Measurements from ENCODE around the gene SLIT1.

Gene SLIT1

GRCh38 chr10:97185326-97186058 lies at the start of gene SLIT1:
SLIT1 (minus strand) TSS chr10:97185959; CDS start chr10:97185674, 285 bp downstream.
- TF ChIP-seq CTCF (IDR thresholded peaks at IDR 0.05; ENCODE audit: poor library complexity, severe bottlenecking): no peak
- H3K36me3 ChIP-seq (ENCODE audit: low read depth): no peaks in the 10 kb centered on the region
- peaks cover 44% of the 10 kb centered on the region for H3K27me3 ChIP-seq (ENCODE audit: insufficient read depth, poor library complexity, severe bottlenecking)
- H3K4me1 ChIP-seq (ENCODE audit: insufficient read depth, poor library complexity, severe bottlenecking): no peaks in the 10 kb centered on the region
- H3K9me3 ChIP-seq (ENCODE audit: severe bottlenecking): no peaks in the 10 kb centered on the region
- ATAC-seq (ENCODE audit: low read depth) (peak; percentile 34), DNase-seq (ENCODE audit: low spot score) (no peak)
- H3K27ac ChIP-seq (ENCODE audit: poor library complexity, severe bottlenecking): no peak within 1 kb of the TSS
- H3K4me3 ChIP-seq (ENCODE audit: severe bottlenecking): peak within 1 kb of the TSS; percentile 6

- no peaks in the 10 kb centered on the region for H3K4me1 ChIP-seq (ENCODE audit: insufficient read depth, poor library complexity, severe bottlenecking)
- no peak overlapping the region for H3K27ac ChIP-seq (ENCODE audit: poor library complexity, severe bottlenecking)
- TF ChIP-seq CTCF (IDR thresholded peaks at IDR 0.05; ENCODE audit: poor library complexity, severe bottlenecking): no peak
- ATAC-seq (ENCODE audit: low read depth) (no peak), DNase-seq (ENCODE audit: low spot score) (no peak)
- peaks cover 15% of the 10 kb centered on the region for H3K36me3 ChIP-seq (ENCODE audit: low read depth)
- H3K4me3 ChIP-seq (ENCODE audit: severe bottlenecking): no peak overlapping the region
- H3K27me3 ChIP-seq (ENCODE audit: insufficient read depth, poor library complexity, severe bottlenecking): no peaks in the 10 kb centered on the region
- H3K9me3 ChIP-seq (ENCODE audit: severe bottlenecking): no peaks in the 10 kb centered on the region
Observed at GRCh38 chr10:97235353-97235752, 49.6 kb upstream of the SLIT1 start.

- H3K27ac ChIP-seq (ENCODE audit: poor library complexity, severe bottlenecking): no peak overlapping the region
- no peaks in the 10 kb centered on the region for H3K27me3 ChIP-seq (ENCODE audit: insufficient read depth, poor library complexity, severe bottlenecking)
- no peaks in the 10 kb centered on the region for H3K4me1 ChIP-seq (ENCODE audit: insufficient read depth, poor library complexity, severe bottlenecking)
- H3K36me3 ChIP-seq (ENCODE audit: low read depth): peaks cover 14% of the 10 kb centered on the region
- no peak for DNase-seq (ENCODE audit: low spot score)
- peak; percentile 77 for TF ChIP-seq CTCF (IDR thresholded peaks at IDR 0.05; ENCODE audit: poor library complexity, severe bottlenecking)
- no peak overlapping the region for H3K4me3 ChIP-seq (ENCODE audit: severe bottlenecking)
- no peaks in the 10 kb centered on the region for H3K9me3 ChIP-seq (ENCODE audit: severe bottlenecking)
- no peak for ATAC-seq (ENCODE audit: low read depth)
Observed at GRCh38 chr10:97234400-97234799, 48.6 kb upstream of the SLIT1 start.

GRCh38 chr10:97230146-97230545 lies 44.4 kb upstream of the SLIT1 start:
- Histone ChIP-seq H3K27me3 (ENCODE audit: insufficient read depth, poor library complexity, severe bottlenecking) (no peaks in the 10 kb centered on the region), H3K4me3 (ENCODE audit: severe bottlenecking) (no peak overlapping the region), H3K4me1 (ENCODE audit: insufficient read depth, poor library complexity, severe bottlenecking) (no peaks in the 10 kb centered on the region), H3K9me3 (ENCODE audit: severe bottlenecking) (no peaks in the 10 kb centered on the region), H3K36me3 (ENCODE audit: low read depth) (peaks cover 23% of the 10 kb centered on the region), H3K27ac (ENCODE audit: poor library complexity, severe bottlenecking) (no peak overlapping the region)
- ATAC-seq (ENCODE audit: low read depth) (no peak), DNase-seq (ENCODE audit: low spot score) (no peak)
- TF ChIP-seq CTCF (IDR thresholded peaks at IDR 0.05; ENCODE audit: poor library complexity, severe bottlenecking): no peak

GRCh38 chr10:97229322-97230015 lies 43.7 kb upstream of the SLIT1 start:
- Histone ChIP-seq H3K4me3 (ENCODE audit: severe bottlenecking) (no peak overlapping the region), H3K36me3 (ENCODE audit: low read depth) (peaks cover 19% of the 10 kb centered on the region), H3K9me3 (ENCODE audit: severe bottlenecking) (no peaks in the 10 kb centered on the region), H3K4me1 (ENCODE audit: insufficient read depth, poor library complexity, severe bottlenecking) (no peaks in the 10 kb centered on the region), H3K27me3 (ENCODE audit: insufficient read depth, poor library complexity, severe bottlenecking) (no peaks in the 10 kb centered on the region), H3K27ac (ENCODE audit: poor library complexity, severe bottlenecking) (no peak overlapping the region)
- TF ChIP-seq CTCF (IDR thresholded peaks at IDR 0.05; ENCODE audit: poor library complexity, severe bottlenecking): no peak
- DNase-seq (ENCODE audit: low spot score) (no peak), ATAC-seq (ENCODE audit: low read depth) (no peak)

All from RWPE2 (cell line).